Mesenchymal stem cell (in vitro differentiated cells and primary cell): ENCODE data around the gene SPRN.

Experiments used
- DNase-seq: peaks from one replicate; pipeline ENCODE4 v3.0.0-alpha.2; 2013
- H2AFZ ChIP-seq: one replicate; pipeline ENCODE4 v1.6.1; 2013; ENCODE audit warnings: low read depth, mild to moderate bottlenecking, control low read depth, inconsistent platforms, low read length, moderate library complexity
- H2AK5ac ChIP-seq: 2 replicates; pipeline ENCODE4 v1.6.1; 2013; ENCODE audit warnings: low read length, moderate library complexity, mild to moderate bottlenecking, inconsistent platforms; ENCODE audit not compliant: severe bottlenecking
- H2BK120ac ChIP-seq: one replicate; pipeline ENCODE4 v1.6.1; 2013; ENCODE audit warnings: low read depth, mild to moderate bottlenecking, inconsistent platforms, low read length, moderate library complexity
- H2BK12ac ChIP-seq, 2 experiments: one replicate each; pipeline ENCODE4 v1.6.1; 2013; ENCODE audit warnings: inconsistent platforms in 2 of 2, low read length in 2 of 2, mild to moderate bottlenecking in 2 of 2, moderate library complexity in 2 of 2, control low read depth in 1 of 2
- H2BK15ac ChIP-seq: one replicate; pipeline ENCODE4 v1.6.1; 2013; ENCODE audit warnings: mild to moderate bottlenecking, low read depth, inconsistent platforms; ENCODE audit not compliant: poor library complexity, severe bottlenecking
- H2BK5ac ChIP-seq: 2 replicates; pipeline ENCODE4 v1.6.1; 2013; ENCODE audit warnings: low read depth, mild to moderate bottlenecking, low read length, control low read depth, inconsistent platforms; ENCODE audit not compliant: poor library complexity, severe bottlenecking
- H3K14ac ChIP-seq, 2 experiments: one replicate each; pipeline ENCODE4 v1.6.1; 2013; ENCODE audit warnings: inconsistent platforms in 2 of 2, low read length in 2 of 2, control low read depth in 1 of 2, mild to moderate bottlenecking in 1 of 2, moderate library complexity in 1 of 2
- H3K18ac ChIP-seq, 2 experiments: one replicate each; pipeline ENCODE4 v1.6.1; 2013; ENCODE audit warnings: inconsistent platforms in 2 of 2, low read length in 2 of 2, control low read depth in 1 of 2, low read depth in 1 of 2, mild to moderate bottlenecking in 1 of 2
- H3K23ac ChIP-seq, 2 experiments: one replicate each; pipeline ENCODE4 v1.6.1; 2013; ENCODE audit warnings: inconsistent platforms in 2 of 2, low read length in 2 of 2, mild to moderate bottlenecking in 2 of 2, moderate library complexity in 2 of 2, control low read depth in 1 of 2
- H3K27ac ChIP-seq: 2 replicates; pipeline ENCODE4 v1.5.1; 2013; ENCODE audit warnings: mild to moderate bottlenecking, moderate library complexity, low read length, control low read depth, inconsistent platforms; ENCODE audit not compliant: poor library complexity, severe bottlenecking
- H3K27me3 ChIP-seq, 2 experiments: 2 replicates each; pipeline versions ENCODE4 v1.6.1 to v1.7.0; 2013; ENCODE audit warnings: low read length in 2 of 2, mild to moderate bottlenecking in 2 of 2, moderate library complexity in 2 of 2, control low read depth in 1 of 2, inconsistent platforms in 1 of 2; ENCODE audit not compliant: control insufficient read depth in 1 of 2, insufficient read depth in 1 of 2
- H3K36me3 ChIP-seq, 2 experiments: 2 replicates each; pipeline versions ENCODE4 v1.6.1 to v1.7.0; 2013; ENCODE audit warnings: low read length in 2 of 2, control low read depth in 1 of 2, inconsistent platforms in 1 of 2, low read depth in 1 of 2, mild to moderate bottlenecking in 1 of 2; ENCODE audit not compliant: insufficient read depth in 2 of 2, control insufficient read depth in 1 of 2
- H3K4ac ChIP-seq, 2 experiments: one replicate each; pipeline ENCODE4 v1.6.1; 2013; ENCODE audit warnings: inconsistent platforms in 2 of 2, low read length in 2 of 2, mild to moderate bottlenecking in 2 of 2, moderate library complexity in 2 of 2, control low read depth in 1 of 2, low read depth in 1 of 2
- H3K4me1 ChIP-seq: 2 replicates; pipeline ENCODE4 v1.6.1; 2013; ENCODE audit warnings: low read depth, low read length, control low read depth; ENCODE audit not compliant: control insufficient read depth, insufficient read depth
- H3K4me2 ChIP-seq: 2 replicates; pipeline ENCODE4 v1.6.1; 2013; ENCODE audit warnings: low read length, mild to moderate bottlenecking, inconsistent platforms; ENCODE audit not compliant: poor library complexity, severe bottlenecking
- H3K4me3 ChIP-seq, 2 experiments: 2 replicates each; pipeline versions ENCODE4 v1.5.1 to v1.7.0; 2013; ENCODE audit warnings: low read length in 2 of 2, mild to moderate bottlenecking in 2 of 2, control low read depth in 1 of 2, low read depth in 1 of 2; ENCODE audit not compliant: insufficient read depth in 1 of 2
- H3K79me1 ChIP-seq: replicated peaks from 2 replicates; pipeline ENCODE4 v1.6.1; 2013; ENCODE audit warnings: mild to moderate bottlenecking, control low read depth, low read length, inconsistent platforms; ENCODE audit not compliant: poor library complexity, severe bottlenecking
- H3K9ac ChIP-seq: 2 replicates; pipeline ENCODE4 v1.7.0; 2013; ENCODE audit warnings: mild to moderate bottlenecking, low read length, moderate library complexity
- H3K9me3 ChIP-seq: 2 replicates; pipeline ENCODE4 v1.7.0; 2013; ENCODE audit warnings: mild to moderate bottlenecking, low read length; ENCODE audit not compliant: control insufficient read depth
- H4K8ac ChIP-seq: one replicate; pipeline ENCODE4 v1.6.1; 2013; ENCODE audit warnings: inconsistent platforms, mild to moderate bottlenecking, low read length, moderate library complexity
- H4K91ac ChIP-seq: one replicate; pipeline ENCODE4 v1.6.1; 2013; ENCODE audit warnings: mild to moderate bottlenecking, low read length, inconsistent platforms
- WGBS: methylation state at CpG from one replicate; pipeline ENCODE4 v1.1.7; 2013; ENCODE audit warnings: mixed read lengths; 5-methylcytosine and 5-hydroxymethylcytosine counted together

SPRN gene

DNA sequence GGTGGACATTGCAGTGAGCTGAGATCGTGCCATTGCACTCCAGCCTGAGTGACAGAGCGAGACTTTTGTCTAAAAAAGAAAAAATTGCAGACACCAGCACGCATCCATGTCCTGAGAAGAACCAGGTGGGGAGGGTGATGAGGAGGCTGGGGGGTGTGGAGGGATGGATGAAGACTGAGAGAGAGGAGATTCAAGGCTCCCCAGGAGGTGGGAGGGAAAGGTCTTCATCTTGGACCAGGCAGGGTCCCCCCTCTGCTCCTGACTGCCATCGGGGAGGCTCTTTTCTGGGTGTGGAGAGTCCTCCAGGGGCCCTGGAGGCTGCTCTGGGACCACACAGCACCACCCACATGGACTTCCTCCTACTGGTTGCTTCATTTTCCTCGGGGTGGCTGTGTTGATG is 30.8 kb upstream of the SPRN start:
- H2AFZ ChIP-seq: no peak overlapping the region

DNA sequence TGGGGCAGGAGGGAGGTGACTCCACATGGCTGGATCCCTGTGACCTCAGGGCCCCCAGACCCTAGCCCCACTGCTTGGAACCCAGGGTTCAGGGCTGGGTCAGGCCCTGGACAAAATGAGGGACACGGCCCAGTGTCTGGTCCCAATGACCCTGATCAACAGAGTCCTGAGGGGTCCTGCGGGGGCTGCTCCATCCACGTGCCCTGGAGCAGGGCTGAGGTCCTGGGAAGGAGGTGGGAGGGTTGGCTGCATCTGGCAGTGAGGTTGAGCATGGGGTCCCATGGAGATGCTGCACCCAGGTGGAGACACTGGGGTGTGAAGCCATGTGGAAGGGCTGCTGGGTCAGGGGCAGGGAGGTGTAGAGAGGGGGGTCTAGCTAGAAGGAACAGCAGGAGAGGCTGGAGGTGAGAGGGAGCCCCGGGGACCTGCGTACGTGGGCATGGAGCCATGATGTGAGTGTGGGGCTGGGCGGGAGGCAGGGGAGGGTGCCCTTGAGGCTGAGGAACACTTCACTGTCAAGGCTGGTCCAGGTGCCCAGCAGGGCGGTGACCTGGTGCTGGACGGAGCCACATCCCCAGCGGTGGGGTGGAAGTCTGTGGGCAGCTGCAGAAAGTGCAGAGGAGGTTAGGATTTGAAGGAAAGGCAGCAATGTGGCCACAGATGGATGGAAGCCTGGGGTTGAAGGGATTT is 29.9 kb upstream of the SPRN start:
- 75% methylated on average over 10 of the region's 10 CpGs for WGBS
- Histone ChIP-seq H3K9me3 (peaks cover 4% of the 10 kb centered on the region), H3K27ac (no peak overlapping the region), H3K4ac (no peak overlapping the region), H3K23ac (no peak overlapping the region), H3K36me3 (peaks cover 0 to 22% of the 10 kb centered on the region in 2 experiments), H2BK12ac (no peak overlapping the region), H2AFZ (no peak overlapping the region), H3K14ac (no peak overlapping the region), H3K18ac (no peak overlapping the region), H3K79me1 (no peaks in the 10 kb centered on the region), H3K4me2 (no peak overlapping the region), H4K91ac (no peak overlapping the region), H2BK5ac (no peak overlapping the region), H3K4me1 (no peaks in the 10 kb centered on the region), H3K9ac (no peak overlapping the region), H4K8ac (no peak overlapping the region), H2BK120ac (no peak overlapping the region), H2AK5ac (no peak overlapping the region), H2BK15ac (no peak overlapping the region), H3K4me3 (no peak overlapping the region), H3K27me3 (no peaks in the 10 kb centered on the region)
- DNase-seq: no peak

More for the DNA sequence above, 30.8 kb upstream of the SPRN start:
- Histone ChIP-seq H4K91ac (no peak overlapping the region), H3K4ac (no peak overlapping the region), H4K8ac (no peak overlapping the region), H3K79me1 (no peaks in the 10 kb centered on the region), H3K4me3 (no peak overlapping the region), H3K18ac (no peak overlapping the region), H3K27me3 (no peaks in the 10 kb centered on the region), H3K9me3 (no peaks in the 10 kb centered on the region), H3K4me2 (no peak overlapping the region), H3K36me3 (peaks cover 0 to 31% of the 10 kb centered on the region in 2 experiments), H3K4me1 (no peaks in the 10 kb centered on the region), H2AK5ac (no peak overlapping the region), H2BK120ac (no peak overlapping the region), H2BK5ac (no peak overlapping the region), H3K14ac (no peak overlapping the region), H2BK12ac (no peak overlapping the region), H3K23ac (no peak overlapping the region), H3K9ac (no peak overlapping the region), H3K27ac (no peak overlapping the region), H2BK15ac (no peak overlapping the region)
- 65% methylated on average over 5 of the region's 5 CpGs for WGBS
- no peak for DNase-seq

DNA sequence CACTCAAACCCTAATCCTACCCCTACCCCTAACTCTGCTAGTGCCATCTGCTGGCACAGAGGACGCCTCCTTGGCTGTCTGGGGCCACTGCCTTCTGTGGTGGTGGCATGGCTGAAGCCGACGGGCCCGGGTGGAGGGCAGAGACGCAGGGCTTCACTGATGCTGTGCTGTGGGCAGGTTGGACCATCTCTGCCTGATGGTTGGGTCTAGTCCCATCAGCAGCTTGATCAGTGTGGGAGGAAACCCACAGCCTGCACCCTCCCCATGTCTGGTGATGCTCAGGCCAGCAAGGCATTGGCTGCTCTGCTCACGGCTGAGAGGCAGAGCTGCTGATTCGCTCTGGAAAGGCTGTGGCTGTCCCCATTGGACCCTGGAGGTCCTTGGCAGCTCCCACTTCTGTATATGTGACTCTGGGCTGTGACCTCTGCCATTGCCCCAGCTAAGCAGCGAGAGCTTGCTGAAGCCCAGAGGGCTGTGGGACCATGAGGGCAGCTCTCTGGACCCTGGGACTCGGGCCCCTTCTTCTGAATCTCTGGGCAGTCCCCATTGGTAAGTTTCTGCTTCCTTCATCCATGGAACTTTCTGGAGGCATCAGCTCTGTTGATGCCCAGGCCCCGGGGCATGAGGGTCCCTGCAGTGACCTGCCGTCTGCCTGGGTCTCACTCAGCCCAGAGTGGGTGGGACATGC is 29.2 kb upstream of the SPRN start, which contains the start of gene SCART1:
TSS of gene SCART1 (plus strand) at position 430 of the 688 bp plus-strand sequence. CDS start at position 483, 53 bp downstream.
- H3K4ac ChIP-seq: no peak within 1 kb of the TSS
- no peak within 1 kb of the TSS for H3K18ac ChIP-seq
- H2BK12ac ChIP-seq: no peak within 1 kb of the TSS
- no peak within 1 kb of the TSS for H2BK5ac ChIP-seq
- H3K14ac ChIP-seq: no peak within 1 kb of the TSS
- no peak within 1 kb of the TSS for H2BK15ac ChIP-seq
- no peak within 1 kb of the TSS for H3K27ac ChIP-seq
- H2AK5ac ChIP-seq: no peak within 1 kb of the TSS
- no peaks in the 10 kb centered on the region for H3K4me1 ChIP-seq
- H3K36me3 ChIP-seq: peaks cover 0 to 16% of the 10 kb centered on the region in 2 experiments
- no peak within 1 kb of the TSS for H3K4me2 ChIP-seq
- no peaks in the 10 kb centered on the region for H3K79me1 ChIP-seq
- WGBS: 83% methylated on average over 11 of the region's 11 CpGs
- H3K9ac ChIP-seq: no peak within 1 kb of the TSS
- H4K8ac ChIP-seq: no peak within 1 kb of the TSS
- peaks cover 11% of the 10 kb centered on the region for H3K9me3 ChIP-seq
- H2BK120ac ChIP-seq: no peak within 1 kb of the TSS
- no peak for DNase-seq
- no peak within 1 kb of the TSS for H3K4me3 ChIP-seq
- no peak within 1 kb of the TSS for H4K91ac ChIP-seq
- no peak within 1 kb of the TSS for H3K23ac ChIP-seq
- no peaks in the 10 kb centered on the region for H3K27me3 ChIP-seq
- H2AFZ ChIP-seq: no peak within 1 kb of the TSS

DNA sequence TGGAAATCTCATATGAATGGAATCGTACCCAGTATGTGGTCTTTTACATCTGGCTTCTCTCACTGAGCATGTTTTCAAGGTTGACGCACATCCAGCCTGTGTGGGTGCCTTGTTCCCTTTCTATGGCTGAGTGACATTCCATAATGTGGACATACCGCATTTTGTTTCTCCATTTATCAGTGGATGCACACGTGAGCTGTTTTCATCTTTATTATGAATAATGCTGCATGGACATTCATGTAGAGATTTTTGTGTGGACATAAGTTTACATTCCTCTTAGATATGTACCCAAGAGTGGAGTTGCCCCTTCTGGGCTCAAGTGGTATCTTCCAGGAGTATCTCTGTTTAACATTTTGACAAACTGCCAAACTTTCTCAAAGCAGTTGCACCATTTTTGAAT is 28.0 kb upstream of the SPRN start:
- WGBS: 72% methylated on average over 4 of the region's 4 CpGs

More for the DNA sequence above, 28.0 kb upstream of the SPRN start:
- Histone ChIP-seq H4K91ac (no peak overlapping the region), H3K27ac (no peak overlapping the region), H2BK5ac (no peak overlapping the region), H3K9ac (no peak overlapping the region), H3K9me3 (peaks cover 23% of the 10 kb centered on the region), H3K4me2 (no peak overlapping the region), H2AFZ (no peak overlapping the region), H4K8ac (no peak overlapping the region), H3K18ac (no peak overlapping the region), H3K23ac (no peak overlapping the region), H3K79me1 (no peaks in the 10 kb centered on the region), H2BK12ac (no peak overlapping the region), H2BK120ac (no peak overlapping the region), H2AK5ac (no peak overlapping the region), H3K14ac (no peak overlapping the region), H3K4me3 (no peak overlapping the region), H3K4ac (no peak overlapping the region), H3K27me3 (no peaks in the 10 kb centered on the region), H3K36me3 (peaks cover 0 to 5% of the 10 kb centered on the region in 2 experiments), H2BK15ac (no peak overlapping the region), H3K4me1 (no peaks in the 10 kb centered on the region)
- no peak for DNase-seq
